Measurements from ENCODE around the gene PRRC2C.
"Not testable (repeated sequence)": the region's sequence is repeated elsewhere in the genome, so short reads cannot be mapped to it uniquely, and the experiment has no call there.

Gene PRRC2C

DNA sequence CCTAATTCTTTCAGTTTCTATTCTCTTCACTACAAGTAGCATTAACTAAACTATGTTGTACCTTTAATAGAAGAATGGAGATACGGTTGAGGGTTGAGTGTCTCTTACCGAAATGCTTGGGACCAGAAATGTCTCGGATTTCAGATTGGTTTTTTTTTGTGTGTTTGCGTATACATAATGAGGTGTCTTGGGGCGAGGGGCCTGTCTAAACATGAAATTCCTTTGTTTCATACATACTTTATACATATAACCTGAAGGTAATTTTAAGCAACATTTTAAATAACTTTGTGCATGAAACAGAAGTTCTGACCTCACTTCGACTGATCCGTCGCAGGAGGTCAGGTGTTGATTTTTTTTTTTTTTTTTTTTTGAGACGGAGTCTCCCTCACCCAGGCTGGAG, 100.4 kb downstream of the PRRC2C start:
- DNase-seq (ENCODE audit: low spot score) = no peak

DNA sequence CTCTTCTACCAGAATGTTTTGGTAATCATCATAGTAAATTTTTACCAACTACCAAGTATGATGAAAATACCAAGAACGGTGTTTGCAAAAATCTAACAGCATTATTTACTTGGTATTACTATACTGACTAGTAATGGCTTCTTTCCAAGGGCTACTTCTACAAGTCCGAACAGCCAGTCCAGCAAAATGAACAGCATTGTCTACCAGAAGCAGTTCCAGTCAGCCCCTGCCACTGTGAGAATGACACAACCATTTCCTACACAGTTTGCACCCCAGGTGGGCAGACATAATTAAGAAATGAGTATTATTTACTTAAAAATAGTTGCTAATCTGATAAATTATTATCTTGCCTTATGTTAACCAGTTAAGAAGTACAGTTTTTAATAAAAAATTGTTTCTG, 102.9 kb downstream of the PRRC2C start:
- DNase-seq (ENCODE audit: low spot score) = no peak

DNA sequence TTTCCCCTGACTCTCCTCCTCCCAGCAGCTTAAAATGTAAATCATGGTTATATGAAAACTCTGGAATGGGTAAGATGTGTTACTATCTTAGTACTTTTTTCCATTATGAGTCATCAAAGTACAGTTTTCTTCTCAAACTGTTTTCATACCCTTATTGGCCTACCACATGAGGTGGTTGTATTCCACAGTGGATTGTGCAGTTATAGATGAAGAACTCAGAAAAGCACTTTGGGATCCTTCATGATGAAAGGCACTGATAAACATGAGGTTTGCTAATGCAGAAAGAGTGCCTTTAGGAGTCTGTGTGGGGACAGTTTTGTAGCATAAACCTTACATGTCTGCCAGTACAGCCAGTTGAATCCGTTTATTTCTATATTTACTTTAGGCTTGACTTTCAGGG, 104.7 kb downstream of the PRRC2C start:
- DNase-seq (ENCODE audit: low spot score) = no peak

DNA sequence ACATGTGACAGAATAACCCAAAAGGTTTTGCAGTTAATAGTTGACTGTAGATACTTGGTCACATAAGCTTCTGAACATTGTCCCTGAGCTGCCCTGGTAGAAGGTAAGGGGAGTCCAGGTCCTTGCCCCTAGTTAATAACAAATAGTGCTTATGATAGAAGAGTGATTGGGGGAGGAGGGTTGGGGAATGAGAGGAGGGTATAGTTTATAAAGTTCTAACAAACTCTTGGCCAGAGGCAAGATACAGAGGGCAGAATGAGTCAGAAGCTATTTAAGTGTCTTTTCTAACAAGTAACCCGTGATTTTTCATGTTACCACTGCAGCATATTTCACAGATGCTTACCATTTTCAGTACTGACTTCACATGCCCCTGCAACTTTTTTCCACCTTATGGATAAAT, 110.0 kb downstream of the PRRC2C start:
- no peak for DNase-seq (ENCODE audit: low spot score)

DNA sequence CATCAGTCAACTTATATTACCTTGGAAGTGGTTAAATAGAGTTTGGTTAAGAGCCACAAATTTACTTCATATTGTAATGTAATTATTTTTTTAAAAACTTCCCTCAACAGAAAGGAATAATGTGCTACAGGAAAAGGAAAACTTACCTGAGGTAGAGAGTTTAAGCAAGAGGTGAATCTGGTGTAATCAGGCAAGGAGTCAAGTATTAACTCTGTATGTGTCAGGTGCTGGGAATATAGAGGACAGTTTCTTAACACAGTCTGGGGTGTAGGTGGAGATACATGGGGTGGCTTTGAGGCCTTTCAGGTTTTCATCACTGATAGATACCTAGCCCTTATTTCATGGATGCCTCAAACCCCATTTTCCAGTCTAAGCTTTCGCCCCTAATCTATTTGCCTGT, 110.8 kb downstream of the PRRC2C start:
- DNase-seq (ENCODE audit: low spot score) = no peak

DNA sequence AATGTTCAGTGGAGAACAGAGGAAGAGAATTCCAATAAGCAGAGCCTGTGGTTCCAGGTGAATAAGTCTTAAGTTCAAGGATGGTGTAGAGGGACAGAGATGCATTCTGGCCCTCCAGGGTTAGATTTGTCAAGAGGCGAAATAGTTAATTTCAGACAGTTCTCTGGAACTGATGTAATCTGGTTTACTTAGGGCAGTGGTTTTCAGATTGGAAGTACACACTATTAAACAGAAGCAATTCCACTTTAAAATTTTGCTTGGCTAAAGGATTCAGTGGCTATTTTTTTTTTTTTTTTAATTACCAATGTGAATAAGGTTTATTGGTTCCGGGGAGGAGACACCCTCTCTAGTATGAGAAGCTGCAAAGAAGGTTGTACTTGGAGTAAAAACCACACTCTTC, 111.4 kb downstream of the PRRC2C start:
- no peak for DNase-seq (ENCODE audit: low spot score)

DNA sequence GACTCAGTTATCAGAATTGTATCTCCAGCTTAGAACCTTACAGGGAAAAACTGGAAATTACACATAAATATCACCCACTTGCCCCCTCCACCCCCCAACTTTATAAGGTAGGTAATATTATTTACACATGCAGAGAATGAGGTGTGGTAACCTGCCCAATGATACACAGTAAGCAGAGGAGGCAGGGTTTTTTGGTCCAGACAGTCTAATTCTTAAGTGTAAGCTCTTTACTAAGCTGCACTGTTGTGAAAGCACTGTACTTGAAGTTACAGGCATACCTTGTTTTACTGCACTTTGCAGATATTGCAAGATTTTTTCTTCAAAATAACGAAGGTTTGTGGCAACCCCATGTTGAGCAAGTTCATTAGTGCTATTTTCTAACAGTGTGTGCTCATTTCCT, 111.9 kb downstream of the PRRC2C start:
- DNase-seq (ENCODE audit: low spot score) = no peak

DNA sequence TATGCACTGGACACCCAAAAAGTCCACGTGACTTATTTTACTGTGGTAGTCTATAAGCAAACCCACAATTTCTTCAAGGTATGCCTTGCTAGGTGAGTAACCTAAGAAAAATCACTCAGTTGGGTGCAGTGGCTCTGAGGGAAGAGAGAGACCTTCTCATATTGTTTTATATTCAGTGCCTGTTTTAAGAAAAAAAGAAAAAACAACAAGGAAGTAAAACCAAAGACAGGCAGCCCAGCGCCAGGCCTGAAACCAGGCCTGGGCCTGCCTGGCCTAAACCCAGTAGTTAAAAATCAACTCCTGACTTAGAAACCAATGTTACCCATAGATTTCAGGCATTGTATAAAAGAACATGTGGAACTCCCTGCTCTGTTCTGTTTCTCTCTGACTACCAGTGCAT, 115.0 kb downstream of the PRRC2C start:
- DNase-seq (ENCODE audit: low spot score) = not testable (repeated sequence)

DNA sequence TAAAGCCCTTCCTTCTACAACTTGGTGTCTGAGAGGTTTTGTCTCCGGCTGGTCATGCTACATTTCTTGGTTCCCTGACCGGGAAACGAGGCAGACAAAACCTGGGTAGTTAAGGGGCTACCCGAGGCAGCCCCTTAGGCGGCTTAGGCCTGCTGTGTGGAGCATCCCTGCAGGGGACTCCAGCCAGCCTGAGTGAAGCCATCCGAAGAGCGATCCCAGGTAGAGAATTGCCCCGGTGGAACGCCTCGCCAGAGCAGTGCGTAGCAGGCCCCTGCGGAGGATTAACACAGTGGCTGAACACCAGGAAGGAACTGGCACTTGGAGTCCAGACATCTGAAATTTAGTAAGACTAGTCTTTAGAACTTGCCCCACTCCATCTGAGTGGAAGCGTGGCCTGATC, 115.5 kb downstream of the PRRC2C start:
- DNase-seq (ENCODE audit: low spot score) = no peak

DNA sequence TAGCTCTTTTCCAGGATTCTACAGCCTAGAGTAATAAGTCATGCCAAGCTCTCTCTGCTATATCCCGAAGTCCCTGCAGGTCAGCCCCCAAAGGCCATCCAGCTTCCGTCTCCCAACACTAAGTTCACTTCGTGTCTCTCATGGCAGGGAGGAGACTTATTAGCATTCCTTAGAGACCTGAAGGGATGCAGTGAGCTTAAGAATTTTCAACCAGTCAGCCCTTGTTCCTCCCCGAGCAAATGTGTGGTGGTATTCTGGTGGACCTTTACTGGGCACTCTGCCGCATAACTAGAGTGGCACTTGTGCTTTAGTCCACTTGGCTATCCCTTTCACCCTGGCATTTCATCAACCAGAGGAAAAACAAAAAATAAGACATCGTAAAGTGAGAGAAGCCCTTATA, 117.7 kb downstream of the PRRC2C start:
- not testable (repeated sequence) for DNase-seq (ENCODE audit: low spot score)

DNA sequence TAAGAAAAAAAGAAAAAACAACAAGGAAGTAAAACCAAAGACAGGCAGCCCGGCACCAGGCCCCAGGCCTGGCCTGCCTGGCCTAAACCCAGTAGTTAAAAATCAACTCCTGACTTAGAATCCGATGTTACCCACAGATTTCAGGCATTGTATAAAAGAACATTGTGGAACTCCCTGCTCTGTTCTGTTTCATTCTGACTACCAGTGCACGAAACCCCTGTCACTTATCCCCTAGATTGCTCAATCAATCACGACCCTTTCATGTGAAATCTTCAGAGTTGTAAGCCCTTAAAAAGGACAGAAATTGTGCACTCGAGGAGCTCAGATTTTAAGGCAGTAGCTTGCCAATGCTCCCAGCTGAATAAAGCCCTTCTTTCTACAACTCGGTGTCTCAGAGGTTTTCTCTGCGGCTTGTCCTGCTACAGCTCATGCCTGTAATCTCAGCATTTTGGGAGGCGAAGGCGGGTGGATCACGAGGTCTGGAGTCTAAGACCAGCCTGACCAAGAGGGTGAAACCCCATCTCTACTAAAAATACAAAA, 121.1 kb downstream of the PRRC2C start:
- no peak for DNase-seq (ENCODE audit: low spot score)

DNA sequence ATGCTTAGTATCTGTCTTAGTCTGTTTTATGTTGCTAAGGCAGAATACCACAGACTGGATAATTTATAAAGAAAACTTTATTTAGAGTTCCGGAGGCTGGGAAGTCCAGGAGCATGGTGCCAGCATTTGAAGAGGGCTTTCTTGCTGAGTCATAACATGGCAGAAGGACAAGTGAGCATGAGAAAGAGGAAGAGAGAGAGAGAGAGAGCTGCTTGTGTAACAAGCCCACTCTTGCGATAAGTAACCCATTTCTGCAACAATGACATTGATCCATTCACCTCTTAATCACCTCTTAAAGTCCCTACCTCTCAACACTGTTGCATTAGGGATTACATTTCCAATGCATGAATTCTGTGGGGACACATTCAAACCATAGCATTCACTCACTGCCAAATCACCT, 125.1 kb downstream of the PRRC2C start:
- no peak for DNase-seq (ENCODE audit: low spot score)

DNA sequence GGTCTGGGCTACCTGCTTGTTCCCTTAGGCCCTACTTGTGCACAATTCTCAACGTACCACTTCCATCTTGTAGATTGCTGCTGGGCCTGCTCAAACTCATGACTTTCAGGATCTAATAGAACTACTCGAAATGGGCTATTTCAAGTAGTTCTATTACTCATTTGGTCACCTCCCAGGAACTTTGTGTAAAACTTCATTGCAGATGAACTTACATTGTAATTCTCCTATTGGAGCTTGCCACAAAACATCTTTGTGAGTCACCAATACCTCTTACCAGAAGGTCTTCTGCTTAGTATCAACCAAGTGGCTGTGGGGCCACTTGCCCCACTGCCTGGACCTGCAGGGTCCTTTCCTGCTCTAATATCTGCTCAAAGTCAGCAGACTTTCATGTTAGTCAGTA, 126.0 kb downstream of the PRRC2C start:
- no peak for DNase-seq (ENCODE audit: low spot score)

DNA sequence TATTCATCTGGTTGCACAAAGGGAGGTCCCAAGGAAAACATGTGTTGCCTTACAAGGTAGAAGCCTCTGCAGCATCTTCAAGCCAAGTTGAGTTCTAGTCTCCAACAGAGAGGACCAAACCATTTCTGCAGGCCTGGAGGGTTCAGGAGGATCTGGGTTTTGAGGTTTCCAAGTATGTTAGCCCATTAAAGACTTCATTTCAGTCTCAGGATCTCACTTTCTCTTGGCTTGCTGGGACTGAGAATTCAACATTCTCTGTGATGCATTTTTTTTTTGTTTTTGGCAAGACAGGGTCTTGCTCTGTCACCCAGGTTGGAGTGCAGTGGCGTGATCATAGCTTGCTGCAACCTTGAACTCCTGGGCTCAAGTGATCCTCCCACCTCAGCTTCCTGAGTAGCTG, 128.0 kb downstream of the PRRC2C start:
- DNase-seq (ENCODE audit: low spot score) = no peak

DNA sequence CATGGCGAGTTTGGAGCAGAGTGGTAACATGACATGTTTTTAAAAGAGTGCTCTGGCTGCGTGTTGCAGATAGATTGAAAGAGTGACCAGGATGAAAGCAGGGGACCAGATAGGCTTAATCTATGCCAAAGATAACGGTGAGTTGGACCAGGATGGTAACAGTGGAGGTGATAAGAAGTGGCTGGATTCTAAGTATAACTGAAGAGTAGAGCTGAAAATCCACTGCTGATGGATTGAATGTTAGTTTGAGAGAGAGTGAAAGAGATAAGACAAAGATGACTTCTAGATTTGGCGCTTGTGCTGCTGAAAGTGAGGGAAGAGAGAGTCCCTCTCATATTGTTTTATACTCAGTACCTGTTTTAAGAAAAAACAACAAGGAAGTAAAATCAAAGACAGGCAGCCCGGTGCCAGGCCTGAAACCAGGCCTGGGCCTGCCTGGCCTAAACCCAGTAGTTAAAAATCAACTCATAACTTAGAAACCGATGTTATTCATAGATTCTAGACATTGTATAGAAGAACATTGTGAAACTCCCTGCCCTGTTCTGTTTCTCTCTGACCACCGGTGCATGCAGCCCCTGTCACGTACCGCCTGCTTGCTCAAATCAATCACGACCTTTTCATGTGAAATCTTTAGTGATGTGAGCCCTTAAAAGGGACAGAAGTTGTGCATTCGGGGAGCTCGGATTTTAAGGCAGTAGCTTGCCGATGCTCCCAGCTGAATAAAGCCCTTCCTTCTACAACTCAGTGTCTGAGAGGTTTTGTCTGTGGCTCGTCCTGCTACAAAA, 130.0 kb downstream of the PRRC2C start:
- not testable (repeated sequence) for DNase-seq (ENCODE audit: low spot score)

DNA sequence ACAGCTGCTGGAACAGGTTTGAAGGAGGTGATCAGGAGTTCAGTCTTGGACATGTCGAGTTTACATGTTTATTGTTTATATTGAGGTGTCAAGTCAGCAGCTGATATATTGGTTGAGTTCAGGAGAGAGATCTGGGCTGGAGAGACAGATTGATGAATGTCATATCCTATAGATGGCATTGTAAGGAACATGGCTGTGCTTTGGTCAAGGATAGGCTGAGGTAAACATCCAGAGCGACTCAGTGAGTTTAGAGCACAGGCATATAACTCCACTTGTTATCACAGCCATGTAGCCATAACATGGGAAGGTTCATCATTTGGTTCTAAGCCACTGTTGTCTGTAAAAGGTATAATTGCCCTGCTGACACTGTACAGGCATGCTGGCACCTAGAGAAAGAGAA, 131.3 kb downstream of the PRRC2C start:
- no peak for DNase-seq (ENCODE audit: low spot score)

DNA sequence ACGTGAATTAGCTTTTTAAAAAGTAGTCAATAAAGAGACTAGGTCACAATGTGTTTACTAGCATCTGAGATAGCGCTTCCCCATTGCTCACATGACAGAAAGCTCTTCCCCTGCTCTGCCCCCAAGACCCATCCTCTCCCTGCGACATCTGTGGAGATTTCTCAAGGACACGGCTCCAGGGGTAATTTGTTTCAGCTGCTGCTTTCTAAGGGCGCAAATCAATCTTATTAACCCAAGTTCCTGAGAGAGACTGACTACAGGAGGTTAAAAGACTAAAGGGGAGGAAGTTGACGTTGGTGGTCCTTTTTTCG, 136.8 kb downstream of the PRRC2C start, which contains the start of gene MYOCOS:
TSS of gene MYOCOS (plus strand) at position 92 of the 311 bp plus-strand sequence. CDS start 1,641 bp downstream, outside the sequence.
- no peak for DNase-seq (ENCODE audit: low spot score)

DNA sequence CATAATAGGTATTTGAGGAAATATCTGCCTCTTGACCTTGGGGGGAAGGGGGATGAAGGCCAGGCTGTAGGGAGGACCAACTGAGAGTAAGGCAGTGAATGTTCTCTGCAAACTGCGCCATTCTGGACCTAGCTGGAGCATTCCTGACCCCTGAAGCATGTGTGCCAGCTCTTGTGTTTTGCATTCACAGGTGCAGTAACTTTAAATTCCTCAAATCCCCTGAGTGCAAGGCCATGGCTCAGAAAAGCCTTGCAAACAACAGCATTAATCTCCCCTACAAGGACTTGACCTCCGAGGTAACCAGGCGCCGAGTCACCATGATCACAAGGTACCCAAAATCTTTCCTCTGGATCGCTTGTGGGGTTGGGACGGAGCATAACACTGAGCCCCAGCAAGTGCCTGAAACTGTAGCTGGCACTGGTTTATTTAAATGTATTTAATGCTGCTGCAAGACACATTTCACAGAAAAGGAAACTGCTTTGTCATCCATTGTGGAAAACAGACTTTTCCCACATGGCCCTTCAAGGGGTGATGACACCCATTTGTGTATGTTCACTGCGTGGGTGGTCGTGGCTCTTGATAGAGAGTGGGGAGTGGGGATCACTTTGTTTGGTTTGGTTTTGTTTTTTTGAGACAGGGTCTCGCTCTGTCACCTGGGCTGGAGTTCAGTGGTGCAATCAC, 138.5 kb downstream of the PRRC2C start:
- DNase-seq (ENCODE audit: low spot score) = no peak

DNA sequence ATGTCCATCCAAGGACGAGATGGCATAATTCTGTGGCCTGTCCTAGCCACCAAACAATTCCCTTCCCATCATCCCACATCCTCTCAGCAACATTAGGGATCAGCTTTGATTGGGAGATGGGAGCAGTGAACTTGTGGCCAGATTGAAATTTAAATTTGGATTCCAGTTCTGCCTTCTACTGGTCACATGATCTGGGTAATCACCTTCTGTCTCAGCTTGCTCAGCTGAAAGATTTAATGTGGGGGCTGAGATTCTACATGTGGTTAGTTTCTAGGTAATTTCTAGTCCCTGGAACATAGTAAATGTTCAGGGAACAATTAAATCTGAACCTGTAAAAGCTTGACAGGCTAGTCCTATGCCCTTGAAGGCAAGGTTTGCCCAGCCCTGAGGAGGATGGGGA, 139.9 kb downstream of the PRRC2C start:
- DNase-seq (ENCODE audit: low spot score) = no peak

DNA sequence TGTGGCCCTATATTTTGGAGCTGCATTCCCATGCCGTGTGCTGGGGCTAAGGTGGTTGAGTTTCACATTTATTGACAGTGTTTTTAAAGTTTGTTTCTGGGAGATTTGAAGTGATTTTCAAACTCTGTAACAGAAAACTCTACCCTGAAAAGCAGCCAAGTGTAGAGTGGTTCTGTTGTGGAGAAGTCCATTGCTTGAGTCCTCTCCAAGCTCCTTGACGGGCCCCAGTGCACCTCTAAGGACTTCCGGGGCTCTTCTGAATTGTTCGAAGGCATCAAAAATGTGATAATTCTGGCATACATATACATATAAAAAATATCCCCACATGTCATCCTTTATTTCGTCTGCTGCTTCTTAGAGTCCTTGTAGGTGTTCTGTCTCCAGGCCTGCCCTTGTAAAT, 141.7 kb downstream of the PRRC2C start:
- DNase-seq (ENCODE audit: low spot score) = no peak

DNA sequence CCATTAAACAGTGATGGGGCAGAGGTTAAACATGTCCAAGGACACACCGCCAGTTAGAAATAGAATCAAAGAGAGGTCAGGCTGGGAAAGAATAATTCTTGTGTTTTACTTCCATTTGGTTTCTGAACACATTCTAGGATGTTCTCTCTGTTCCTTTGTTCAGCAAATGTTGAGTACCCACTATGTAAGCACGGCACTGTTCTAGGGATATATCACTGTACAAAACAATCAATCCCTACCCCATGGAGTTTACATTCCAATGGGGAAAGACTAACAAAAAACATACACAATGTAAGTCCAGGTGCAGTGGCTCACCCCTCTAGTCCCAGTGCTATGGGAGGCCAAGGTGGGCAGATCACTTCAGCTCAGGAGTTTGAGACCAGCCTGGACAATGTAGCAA, 142.9 kb downstream of the PRRC2C start:
- DNase-seq (ENCODE audit: low spot score) = no peak

DNA sequence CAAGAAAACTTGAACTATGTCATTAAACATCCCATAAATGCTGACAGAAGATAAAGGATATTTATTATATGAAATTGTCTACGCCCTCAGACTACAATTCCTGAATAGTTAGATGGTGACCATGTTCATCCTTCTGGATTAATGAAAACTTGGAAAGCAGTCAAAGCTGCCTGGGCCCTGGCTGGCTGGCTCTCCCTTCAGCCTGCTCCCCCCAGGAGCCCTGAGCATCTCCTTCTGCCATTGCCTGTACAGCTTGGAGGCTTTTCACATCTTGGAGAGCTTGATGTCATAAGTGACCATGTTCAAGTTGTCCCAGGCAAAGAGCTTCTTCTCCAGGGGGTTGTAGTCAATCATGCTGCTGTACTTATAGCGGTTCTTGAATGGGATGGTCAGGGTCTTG, 150.3 kb downstream of the PRRC2C start:
- no peak for DNase-seq (ENCODE audit: low spot score)

DNA sequence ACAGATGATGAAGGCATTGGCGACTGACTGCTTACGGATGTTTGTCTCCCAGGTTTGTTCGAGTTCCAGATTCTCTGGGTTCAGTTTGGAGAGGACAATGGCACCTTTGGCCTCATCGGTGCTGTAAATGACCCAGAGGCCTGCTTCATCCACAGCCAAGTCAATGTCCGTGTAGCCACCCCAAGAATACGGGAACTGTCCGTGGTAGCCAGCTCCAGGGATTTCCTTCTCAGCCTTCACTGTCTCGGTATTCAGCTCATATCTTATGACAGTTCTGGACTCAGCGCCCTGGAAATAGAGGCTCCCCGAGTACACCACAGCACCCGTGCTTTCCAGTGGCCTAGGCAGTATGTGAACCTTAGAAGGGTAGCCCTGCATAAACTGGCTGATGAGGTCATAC, 150.8 kb downstream of the PRRC2C start:
- no peak for DNase-seq (ENCODE audit: low spot score)
